ELR (cell line): Measurements from ENCODE around the gene UBE2L6.
A peak's percentile ranks its signal among the peaks of the same experiment; 100 is the strongest.

Source experiments
- DNase-seq: peaks from one replicate; pipeline ENCODE4 v3.0.0-alpha.2; 2015; ENCODE audit warnings: low read depth

UBE2L6 gene

DNA sequence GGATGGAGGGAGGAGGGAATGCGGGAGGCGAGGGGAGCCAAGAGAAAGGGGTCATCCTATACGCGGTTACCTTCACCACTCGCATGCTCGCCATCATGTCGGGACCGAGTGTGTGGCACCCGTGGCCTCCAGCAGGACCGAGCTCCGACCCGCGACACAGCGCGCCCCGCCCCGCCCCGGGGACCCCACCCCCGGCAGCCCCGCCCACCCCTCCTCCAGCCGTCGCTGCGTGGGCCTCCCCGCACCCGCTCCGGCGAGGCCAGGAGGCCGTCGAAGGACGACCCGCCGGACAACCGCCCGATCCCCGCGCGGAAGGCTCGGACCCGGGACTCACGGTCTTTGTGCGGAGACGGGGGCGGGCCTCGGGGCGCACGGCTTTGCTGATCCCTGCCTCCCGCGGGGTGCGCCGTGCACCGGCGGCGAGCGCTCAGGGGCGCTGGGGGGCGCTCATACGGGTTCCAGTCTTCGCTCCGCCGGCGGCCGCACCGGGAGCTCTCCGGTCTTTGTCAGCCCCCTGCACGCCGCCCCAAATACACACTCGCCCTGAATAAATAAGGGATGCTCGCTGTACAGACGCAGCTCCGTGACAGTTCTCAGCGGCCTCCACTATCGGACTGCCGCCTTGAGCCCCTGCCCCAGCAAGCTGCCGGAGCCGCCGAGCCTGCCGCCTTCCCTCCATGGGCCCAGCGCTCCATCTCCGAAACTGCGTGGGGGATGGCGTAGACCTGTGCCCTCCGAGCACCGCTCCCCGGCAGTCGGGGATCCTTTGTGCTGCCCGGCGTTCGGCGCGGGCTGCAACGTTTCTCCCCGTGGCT, at the start of gene UBE2L6:
Gene UBE2L6, minus strand, starts transcription at position 158 of the 815 bp plus-strand sequence. Its CDS starts 61 bp downstream, at position 97.
- peak; percentile 54 for DNase-seq

DNA sequence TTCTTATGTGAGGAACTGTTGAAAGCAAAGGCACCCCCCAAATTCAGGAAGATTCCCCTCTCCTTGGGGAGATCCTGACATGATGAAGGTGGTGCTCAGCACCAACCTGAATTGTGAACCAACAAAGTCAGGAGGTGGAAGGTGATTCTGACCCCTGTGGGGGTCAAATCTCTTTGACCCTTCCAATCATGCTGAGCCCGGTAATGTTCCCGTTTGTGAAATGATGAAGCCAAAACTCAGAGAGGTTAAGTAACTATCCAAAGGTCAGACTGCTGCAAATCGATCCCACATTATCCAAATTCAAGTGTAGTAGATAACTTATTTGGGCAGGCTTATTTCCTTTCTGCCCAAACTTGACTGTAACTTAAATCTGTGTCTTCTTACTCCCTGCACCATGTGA, 49.1 kb upstream of the UBE2L6 start:
- DNase-seq = no peak

DNA sequence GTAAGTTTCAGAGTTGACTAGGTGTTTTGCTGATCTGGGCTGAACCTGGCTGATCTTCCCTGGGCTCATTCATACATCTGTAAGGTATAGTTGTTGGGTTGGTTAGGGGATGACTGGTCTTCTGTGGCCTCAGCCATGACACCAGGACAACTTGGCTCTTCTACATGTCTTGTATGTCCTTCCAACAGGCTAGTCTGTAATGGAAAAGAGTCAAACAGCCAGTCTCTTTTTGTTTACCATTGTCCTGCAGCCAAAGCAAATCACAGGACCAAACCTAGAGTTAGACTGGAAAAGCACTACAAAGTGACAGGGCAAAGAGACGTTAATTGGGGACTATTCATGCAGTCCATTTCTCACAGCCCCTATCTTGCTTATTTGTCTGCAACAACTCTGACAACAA, 47.8 kb upstream of the UBE2L6 start:
- DNase-seq = no peak

DNA sequence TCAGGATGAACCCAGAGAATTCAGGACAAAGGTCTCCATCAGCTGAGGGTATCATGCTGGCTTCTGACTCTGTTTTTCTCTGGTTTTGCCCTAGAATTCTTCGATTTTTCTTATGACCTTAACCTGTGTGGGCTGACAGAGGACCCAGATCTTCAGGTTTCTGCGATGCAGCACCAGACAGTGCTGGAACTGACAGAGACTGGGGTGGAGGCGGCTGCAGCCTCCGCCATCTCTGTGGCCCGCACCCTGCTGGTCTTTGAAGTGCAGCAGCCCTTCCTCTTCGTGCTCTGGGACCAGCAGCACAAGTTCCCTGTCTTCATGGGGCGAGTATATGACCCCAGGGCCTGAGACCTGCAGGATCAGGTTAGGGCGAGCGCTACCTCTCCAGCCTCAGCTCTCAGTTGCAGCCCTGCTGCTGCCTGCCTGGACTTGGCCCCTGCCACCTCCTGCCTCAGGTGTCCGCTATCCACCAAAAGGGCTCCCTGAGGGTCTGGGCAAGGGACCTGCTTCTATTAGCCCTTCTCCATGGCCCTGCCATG, 46.8 kb upstream of the UBE2L6 start:
- DNase-seq = no peak

DNA sequence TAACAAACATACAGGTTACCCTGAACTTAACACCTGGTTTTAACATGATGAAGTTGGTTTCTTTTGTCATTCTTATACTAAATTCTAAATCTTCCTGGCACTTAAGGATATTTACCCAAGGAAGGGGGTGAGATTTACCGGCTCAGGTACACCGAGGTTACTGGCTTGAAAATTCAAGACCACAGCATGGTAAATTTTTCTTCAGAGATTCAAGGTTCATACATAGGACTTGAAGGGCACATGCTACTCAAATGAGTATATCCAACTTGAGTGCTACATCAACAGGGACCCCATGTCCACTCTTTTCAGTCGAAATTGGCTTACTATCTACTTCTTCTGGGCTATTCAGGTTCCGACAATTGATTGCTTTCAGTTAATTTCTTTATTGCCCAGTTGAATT, 42.7 kb upstream of the UBE2L6 start:
- no peak for DNase-seq

DNA sequence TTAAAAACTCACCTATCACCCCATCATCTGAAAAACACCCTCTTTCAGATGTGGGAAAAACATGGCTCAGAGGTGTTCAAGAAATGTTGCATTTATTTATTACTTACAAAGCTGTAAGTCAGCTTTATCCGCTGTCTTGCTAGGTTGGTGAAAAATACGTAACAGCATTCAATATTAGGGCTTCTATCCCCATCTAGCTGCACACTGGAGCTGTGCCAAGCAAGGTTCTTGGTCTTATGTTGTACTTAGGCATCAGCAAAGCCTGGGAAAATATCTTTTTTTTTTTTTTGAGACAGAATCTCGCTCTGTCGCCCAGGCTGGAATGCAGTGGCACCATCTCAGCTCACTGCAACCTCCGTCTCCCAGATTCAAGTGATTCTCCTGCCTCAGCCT, 37.6 kb upstream of the UBE2L6 start:
- DNase-seq = no peak

DNA sequence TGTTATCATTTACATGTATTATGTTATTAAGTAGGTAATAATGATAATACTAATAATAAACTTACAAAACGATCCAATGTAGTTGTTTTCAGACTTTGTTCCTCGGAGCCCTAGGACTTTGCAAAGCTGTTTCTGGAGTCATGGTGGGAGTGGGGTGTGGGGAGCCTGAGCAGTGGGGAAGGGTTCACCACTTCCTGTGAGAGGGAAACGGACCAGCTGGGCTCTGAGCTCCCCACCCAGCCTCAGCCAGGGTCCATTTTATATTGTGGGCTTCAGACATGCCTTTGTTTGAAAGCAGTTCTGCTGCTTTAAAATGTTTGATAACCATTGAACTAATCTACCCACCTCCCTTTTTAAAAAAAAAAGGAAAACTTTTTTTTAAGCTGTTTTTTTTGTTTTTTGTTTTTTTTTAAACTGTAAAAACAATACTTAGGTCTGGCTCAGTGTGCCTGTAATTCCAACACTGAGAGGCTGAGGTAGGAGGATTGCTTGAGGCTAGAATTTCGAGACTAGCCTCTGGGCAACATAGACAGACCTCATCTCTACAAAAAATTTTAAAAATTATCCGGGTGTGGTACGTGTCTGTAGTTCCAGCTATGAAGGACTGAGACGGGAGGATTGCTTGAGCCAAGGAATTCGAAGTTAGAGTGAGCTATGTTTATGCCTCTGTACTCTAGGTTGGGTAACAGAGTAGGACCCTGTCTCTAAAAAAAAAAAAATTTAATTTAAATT, 37.0 kb upstream of the UBE2L6 start:
- no peak for DNase-seq

DNA sequence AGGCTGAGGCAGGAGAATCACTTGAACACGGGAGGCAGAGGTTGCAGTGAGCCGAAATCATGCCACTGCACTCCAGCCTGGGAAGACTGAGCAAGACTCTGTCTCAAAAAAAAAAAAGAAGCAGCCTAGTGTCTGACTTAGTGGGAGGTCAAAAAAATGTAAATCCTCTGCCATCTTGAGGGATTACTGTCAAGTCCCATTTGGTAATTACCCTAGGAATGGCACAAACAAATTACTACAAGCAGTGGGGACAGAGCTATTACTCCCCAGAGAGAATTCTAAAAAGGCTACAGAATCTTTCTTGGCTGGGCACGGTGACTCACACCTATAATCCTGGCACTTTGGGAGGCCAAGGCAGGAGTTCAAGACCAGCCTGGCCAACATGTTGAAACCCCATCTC, 33.8 kb upstream of the UBE2L6 start:
- DNase-seq = no peak

DNA sequence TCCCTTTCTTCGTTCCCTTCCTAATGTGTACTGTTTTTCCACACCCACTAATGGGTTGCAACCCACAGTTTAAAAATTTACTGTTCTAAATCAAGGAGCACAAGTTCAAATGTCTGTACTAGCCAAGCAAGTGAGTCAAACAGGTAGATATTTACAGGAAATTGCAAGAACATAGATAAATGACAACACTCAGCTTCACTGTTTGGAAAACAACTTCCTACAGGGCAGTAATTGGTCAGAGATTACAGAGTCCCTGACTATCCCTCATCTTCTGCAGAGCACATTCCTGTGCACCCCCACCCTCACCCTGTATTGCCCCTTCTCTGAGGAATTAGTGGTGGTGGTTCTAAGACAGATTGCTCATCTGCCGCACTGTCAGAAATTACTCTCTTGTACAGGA, 31.9 kb upstream of the UBE2L6 start:
- no peak for DNase-seq

DNA sequence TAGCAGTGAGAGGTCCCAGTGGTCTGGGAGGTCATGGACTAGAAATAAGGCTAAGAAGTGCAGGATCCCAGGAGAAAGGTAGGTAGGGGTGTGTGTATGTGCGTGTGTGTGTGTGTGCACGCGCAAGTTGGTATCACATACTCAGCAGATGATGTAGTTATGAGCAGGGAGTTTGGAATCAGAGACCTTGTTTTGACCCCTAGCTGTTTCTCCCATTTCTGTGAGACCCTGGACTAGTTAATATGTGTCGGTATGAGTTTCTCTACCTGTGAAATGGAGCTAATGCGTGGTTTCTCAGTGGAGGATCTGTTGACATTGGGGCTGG, 31.3 kb upstream of the UBE2L6 start:
- peak; percentile 16 for DNase-seq

DNA sequence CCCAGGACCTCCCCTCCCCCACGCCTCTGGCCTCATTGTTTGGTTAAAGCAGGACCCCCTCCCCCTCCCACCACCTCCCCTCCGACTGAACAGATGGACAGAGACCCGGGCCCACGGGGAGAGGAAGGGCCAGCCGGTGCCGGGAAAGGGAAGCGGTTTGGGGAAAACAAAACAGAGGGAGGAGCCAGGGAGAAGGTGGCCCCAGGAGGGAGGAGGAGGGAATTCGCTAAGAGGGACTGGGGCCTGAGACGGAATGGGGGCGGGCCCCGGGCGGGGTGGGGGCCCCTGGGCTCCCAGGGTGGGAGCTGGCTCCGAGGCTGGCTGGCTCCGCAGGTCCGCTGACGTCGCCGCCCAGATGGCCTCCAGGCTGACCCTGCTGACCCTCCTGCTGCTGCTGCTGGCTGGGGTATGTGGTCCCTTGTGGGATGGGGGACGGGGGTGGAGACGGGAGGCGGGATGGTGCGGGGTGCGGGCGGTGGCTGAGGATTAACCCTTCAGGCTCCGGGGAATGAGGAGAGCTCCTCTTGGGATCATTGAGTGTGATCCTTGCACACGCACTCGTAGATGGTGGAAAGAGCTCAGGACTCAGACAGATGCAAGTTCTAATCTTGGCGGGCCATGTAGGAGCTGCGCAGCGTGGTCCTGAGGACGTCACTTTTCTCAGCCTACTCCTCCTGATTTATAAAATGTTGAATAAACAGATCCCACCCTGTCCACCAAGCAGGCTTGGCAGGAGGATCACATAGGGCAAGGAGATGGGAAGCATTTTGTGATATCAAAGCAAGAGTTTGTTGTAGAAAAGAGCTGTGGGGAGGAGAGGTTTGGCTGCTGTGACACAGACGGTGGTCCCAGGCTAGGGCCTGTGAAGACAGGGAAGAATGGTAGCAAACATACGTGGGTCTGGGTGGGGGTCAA, 30.7 kb upstream of the UBE2L6 start:
- DNase-seq = peak; percentile 22

DNA sequence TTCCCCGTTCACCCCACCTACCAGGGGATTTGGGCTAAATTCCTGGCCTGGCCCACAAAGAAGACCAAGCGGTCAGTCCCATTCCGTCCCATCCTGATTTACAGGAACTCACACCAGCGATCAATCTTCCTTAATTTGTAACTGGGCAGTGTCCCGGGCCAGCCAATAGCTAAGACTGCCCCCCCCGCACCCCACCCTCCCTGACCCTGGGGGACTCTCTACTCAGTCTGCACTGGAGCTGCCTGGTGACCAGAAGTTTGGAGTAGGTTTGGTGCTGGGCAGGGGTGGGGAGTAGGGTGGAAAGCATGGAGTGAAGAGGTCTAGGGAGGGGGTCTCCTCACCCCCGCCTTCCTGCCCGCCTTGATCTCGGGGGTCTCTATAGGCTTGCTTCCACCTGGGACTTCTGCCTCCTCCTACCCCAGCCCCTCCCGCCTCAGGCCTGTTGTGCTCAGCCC, 30.0 kb upstream of the UBE2L6 start, which contains the start of gene SERPING1:
Gene SERPING1, plus strand, starts transcription at position 225 of the 455 bp plus-strand sequence. CDS start 586 bp downstream, outside the sequence.
- no peak for DNase-seq

DNA sequence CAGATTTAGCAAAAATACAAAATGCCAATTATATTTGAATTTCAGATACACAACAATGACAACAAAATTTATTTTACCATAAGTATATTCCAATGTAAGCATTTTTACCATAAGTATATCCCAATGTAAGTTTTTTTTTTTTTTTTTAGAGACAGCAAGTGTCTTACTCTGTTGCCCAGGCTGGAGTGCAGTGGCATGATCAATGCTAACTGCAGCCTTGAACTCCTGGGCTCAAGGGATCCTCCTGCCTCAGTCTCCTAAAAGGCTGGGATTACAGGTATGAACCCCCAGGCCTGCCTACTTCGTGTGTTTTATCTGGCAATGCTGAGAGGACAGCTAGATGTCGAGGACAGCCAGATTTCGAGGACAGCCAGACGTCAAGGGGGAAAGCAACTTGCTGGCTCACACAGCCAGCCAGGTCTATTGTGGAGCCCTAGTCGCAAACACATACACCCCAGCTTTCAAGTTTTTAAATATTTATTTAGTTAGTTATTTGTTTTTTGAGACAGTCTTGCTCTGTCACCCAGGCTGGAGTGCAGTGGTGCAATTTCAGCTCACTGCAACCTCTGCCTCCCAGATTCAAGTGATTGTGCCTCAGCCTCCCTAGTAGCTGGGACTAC, 28.9 kb upstream of the UBE2L6 start:
- no peak for DNase-seq

DNA sequence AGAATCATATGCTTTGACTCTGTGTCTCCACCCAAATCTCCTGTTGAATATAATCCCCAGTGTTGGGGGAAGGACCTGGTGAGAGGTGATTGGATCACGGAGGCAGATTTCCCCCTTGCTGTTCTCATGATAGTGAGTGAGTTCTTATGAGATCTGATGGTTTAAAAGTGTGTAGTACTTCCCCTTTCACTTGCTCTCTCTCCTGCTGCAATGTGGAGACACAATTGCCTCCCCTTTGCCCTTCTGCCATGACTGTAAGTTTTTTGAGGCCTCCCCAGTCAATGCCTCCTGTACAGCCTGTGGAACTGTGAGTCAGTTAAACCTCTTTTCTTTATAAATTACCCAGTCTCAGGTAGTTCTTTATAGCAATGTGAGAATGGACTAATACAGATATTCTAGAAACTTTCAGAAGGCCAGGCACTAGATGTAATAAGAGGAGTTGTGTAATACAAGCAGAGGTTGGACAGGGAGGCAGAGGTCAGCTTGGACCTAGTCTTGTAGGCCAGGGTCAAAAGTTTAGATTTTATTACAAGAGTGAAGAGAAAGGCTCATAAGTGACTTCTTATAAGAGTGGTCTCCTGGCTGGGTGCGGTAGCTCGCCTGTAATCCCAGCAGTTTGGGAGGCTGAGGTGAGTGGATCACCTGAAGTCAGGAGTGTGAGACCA, 20.7 kb upstream of the UBE2L6 start:
- DNase-seq = no peak

DNA sequence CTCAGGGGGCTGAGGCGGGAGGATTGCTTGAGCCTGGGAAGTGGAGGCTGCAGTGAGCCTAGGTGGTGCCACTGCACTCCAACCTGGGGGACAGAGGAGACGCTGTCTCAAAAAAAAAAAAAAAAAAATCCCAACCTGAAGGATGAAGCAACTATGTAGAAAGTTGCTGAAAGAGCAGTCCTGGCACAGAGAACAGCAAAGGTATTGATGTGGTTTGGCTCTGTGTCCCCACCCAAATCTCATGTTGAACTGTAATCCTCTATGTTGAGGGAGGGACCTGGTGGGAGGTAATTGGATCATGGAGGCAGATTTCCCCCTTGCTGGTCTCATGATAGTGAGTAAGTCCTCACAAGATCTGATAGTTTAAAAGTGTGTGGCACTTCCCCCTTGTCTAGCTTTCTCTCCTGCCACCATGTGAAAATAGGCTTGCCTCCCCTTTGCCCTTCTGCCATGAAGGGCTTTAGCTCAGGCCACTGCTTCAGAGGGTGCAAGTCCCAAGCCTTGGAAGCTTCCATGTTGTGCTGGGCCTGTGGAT, 19.3 kb upstream of the UBE2L6 start:
- no peak for DNase-seq

DNA sequence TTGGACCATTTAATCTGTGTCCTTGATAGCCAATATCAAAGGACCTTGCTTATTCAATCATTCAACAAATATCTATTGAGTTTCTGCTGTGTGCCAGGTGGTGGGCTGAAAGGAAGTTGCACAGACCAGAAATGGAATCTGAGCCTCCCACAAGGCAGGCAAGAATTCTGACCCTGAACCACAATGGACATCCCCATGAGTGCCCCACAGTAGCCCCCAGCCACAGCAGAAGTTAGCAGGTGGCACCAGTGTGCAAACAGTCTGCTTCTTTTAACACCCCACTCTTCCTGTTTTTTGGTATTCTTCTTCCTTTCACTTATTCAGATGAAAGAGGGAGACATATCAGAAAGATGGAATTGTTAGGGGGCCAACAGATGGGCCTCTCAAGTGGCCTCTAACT, 17.8 kb upstream of the UBE2L6 start:
- no peak for DNase-seq

DNA sequence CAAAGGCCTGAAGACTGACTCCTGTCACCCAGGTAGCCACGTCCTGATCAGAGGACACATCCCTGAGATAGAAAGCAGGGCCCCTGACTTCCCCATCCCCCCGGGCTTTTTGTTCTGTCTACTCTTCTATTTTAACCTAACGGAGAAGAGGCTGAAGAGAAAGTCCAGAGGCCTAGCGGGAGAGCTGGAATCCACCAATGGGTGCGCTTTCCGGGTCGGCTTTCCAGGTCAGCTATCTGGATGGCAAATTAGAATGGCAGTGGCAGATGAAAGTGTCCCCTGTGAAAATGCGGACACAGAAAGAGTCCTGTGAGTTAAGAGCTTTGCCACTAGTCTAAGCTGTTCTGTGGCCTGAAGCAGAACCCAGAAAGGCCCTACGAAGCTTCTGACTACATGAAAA, 16.9 kb upstream of the UBE2L6 start:
- no peak for DNase-seq

DNA sequence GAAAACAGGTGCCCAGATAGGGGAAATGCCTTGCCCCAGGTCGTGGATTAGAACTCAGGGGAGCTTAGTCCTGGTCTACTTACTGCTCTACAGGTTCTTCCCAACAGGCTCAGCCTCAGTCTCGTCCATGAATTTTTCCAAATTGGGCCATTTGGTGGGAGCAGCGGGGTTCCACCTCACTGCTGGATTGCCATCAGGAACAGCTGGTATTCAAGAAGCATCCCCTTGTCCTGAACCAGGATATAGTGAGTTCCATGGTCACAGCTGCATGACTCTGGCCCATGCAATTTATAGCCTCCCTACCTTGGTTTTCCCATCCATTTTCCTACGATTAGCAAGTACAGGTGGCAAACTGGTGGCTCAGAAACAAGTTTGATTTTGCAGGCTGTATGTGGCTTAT, 6.6 kb upstream of the UBE2L6 start:
- DNase-seq = no peak

DNA sequence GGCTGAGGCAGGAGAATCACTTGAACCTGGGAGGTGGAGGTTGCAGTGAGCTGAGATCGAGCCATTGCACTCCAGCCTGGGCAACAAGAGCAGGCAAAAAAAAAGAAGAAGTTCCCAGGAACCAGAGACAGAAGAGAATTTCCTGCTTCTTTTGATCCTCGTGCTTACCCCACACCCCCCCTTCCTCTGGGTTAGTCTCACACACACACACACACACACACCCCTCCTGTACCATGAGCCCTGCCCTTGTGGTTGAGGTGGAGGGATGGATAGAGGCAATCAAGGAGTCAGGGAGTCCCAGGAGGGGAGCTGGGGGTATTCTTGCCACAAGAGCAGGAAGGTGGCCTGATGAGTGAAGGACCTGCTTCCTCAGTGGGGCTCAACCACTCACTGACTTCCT, 4.1 kb upstream of the UBE2L6 start:
- no peak for DNase-seq

DNA sequence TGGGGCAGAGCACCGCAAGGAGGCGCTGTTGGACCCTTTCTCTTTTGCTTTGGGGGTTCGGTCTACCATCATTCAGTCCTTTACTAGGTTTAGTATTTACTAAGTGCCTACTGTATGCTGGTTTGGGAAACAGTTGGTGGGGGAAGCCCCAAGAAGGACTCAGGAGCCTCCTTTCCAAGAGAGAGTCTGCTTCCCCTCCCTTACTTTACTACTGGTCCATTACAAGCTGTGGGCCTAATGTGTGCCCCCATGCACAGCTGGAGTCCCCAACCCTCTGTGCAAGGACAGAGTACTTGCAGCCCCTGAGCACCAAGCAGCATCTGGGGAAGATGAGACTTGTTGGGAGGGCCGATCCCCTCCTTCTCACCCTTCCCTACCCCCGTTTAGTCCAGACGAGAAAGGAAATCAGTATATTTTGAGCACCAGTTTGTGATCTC, 876 bp upstream of the UBE2L6 start:
- peak; percentile 83 for DNase-seq
